Fibroblast of lung (primary cell): ENCODE measurements around the gene SLC15A1. TPM values are rescaled to one million over a fixed set of nuclear protein-coding genes. Genes with fewer than 3 reads are reported as not detected.

ENCODE experiments used
- DNase-seq, 2 donors: peaks; one replicate each; pipeline versions ENCODE4 v3.0.0 to v3.0.0-alpha.2; 2010; ENCODE audit warnings: low read depth in 2 of 2
- H2AFZ ChIP-seq: 2 replicates; pipeline ENCODE4 v1.5.1; 2012; ENCODE audit warnings: low read length, control low read depth, inconsistent platforms
- H3K27ac ChIP-seq: 2 replicates; pipeline ENCODE4 v1.5.1; 2011; ENCODE audit warnings: low read length, control low read depth; ENCODE audit not compliant: insufficient read depth
- H3K27me3 ChIP-seq: 2 replicates; pipeline ENCODE4 v1.5.1; 2011; ENCODE audit warnings: mild to moderate bottlenecking, low read length; ENCODE audit not compliant: control insufficient read depth, insufficient read depth
- H3K36me3 ChIP-seq: 2 replicates; pipeline ENCODE4 v1.5.1; 2011; ENCODE audit warnings: low read length; ENCODE audit not compliant: control insufficient read depth, insufficient read depth
- H3K4me1 ChIP-seq: 2 replicates; pipeline ENCODE4 v1.5.1; 2011; ENCODE audit warnings: low read length; ENCODE audit not compliant: control insufficient read depth, insufficient read depth; ENCODE audit errors: extremely low read depth
- H3K4me2 ChIP-seq: 2 replicates; pipeline ENCODE4 v1.5.1; 2011; ENCODE audit warnings: low read length, control low read depth; ENCODE audit not compliant: insufficient read depth; ENCODE audit errors: extremely low read depth
- H3K4me3 ChIP-seq, 4 experiments: fragments of 200-600 bp in 1 of 4; sonication (generic) in 1 of 4; replicated peaks in 1 of 4; 2 replicates each; pipeline ENCODE4 v1.5.1; 2011 to 2016; ENCODE audit warnings: low read length in 4 of 4, low read depth in 3 of 4, mild to moderate bottlenecking in 3 of 4, control low read depth in 2 of 4, inconsistent platforms in 1 of 4, mixed read lengths in 1 of 4; ENCODE audit not compliant: insufficient read depth in 1 of 4; ENCODE audit errors: control extremely low read depth in 1 of 4
- H3K79me2 ChIP-seq: 2 replicates; pipeline ENCODE4 v1.5.1; 2012; ENCODE audit warnings: mild to moderate bottlenecking, low read length, inconsistent platforms; ENCODE audit not compliant: control insufficient read depth, insufficient read depth
- H3K9ac ChIP-seq: 2 replicates; pipeline ENCODE4 v1.5.1; 2011; ENCODE audit warnings: mild to moderate bottlenecking, low read length, control low read depth; ENCODE audit not compliant: insufficient read depth
- H3K9me3 ChIP-seq: 2 replicates; pipeline ENCODE4 v1.5.1; 2012; ENCODE audit warnings: low read depth, low read length; ENCODE audit not compliant: control insufficient read depth, insufficient read depth
- H4K20me1 ChIP-seq: 2 replicates; pipeline ENCODE4 v1.5.1; 2011; ENCODE audit warnings: low read length; ENCODE audit not compliant: control insufficient read depth, insufficient read depth; ENCODE audit errors: extremely low read depth
- EZH2 ChIP-seq: IDR thresholded peaks from 2 replicates; pipeline ENCODE4 v1.5.1; 2012; ENCODE audit warnings: low read length, control low read depth, mild to moderate bottlenecking; ENCODE audit errors: missing control alignments
- polyA plus RNA-seq, 2 donors: library from polyadenylated mRNA; depleted of rRNA in 1 of 2; stranded (reverse) in 1 of 2; unstranded in 1 of 2; fragments of >200 nt; gene quantifications; 2 replicates each; pipeline ENCODE4 v1.2.1, GENCODE V29; 2011 to 2012; ENCODE audit warnings: missing spikeins in 1 of 2
- total RNA-seq: library from RNA; depleted of rRNA; stranded (reverse); fragments of >200 nt; gene quantifications from 2 replicates; pipeline ENCODE4 v1.2.1, GENCODE V29; 2014
- TF ChIP-seq, protein P1 (sequence below), 2 donors: IDR thresholded peaks in 1 of 2; conservative IDR thresholded peaks in 1 of 2; 1 replicate in 1 of 2; 2 replicates in 1 of 2; pipeline ENCODE4 v1.5.1; 2011 to 2012; ENCODE audit warnings: low read length in 2 of 2, control low read depth in 1 of 2, inconsistent platforms in 1 of 2, low read depth in 1 of 2, mild to moderate bottlenecking in 1 of 2

The SLC15A1 gene
- total and polyA plus RNA-seq, 2 donors (not counting 1 experiment from before 2014, with no cell fraction given) = not detected

DNA sequence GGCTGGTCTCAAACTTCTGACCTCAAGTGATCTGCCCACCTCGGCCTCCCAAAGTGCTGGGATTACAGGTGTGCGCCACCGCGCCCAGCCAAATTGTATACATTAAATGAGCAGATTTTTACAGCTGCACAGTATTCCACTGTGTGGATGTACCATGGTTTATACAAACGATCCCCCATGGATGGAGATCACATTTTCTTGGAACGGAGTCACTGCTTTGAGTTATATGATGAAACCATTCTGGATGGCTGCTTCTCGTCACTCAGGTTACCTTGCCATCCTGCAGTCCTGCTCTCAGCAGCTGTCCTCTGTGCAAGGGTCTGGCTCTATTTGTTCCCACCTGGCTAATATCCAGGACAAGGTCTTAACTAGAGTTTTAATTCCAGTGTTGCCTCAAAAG, 39.1 kb upstream of the SLC15A1 start:
- Histone ChIP-seq H3K9ac (no peak overlapping the region), H3K4me2 (no peak overlapping the region), H2AFZ (no peak overlapping the region), H3K27me3 (peaks cover 2% of the 10 kb centered on the region), H3K9me3 (no peaks in the 10 kb centered on the region), H3K27ac (no peak overlapping the region), H3K79me2 (no peaks in the 10 kb centered on the region), H4K20me1 (no peaks in the 10 kb centered on the region), H3K36me3 (no peaks in the 10 kb centered on the region), H3K4me1 (no peaks in the 10 kb centered on the region), H3K4me3 (no peak overlapping the region)
- DNase-seq = no peak
- TF ChIP-seq, protein P1, sequence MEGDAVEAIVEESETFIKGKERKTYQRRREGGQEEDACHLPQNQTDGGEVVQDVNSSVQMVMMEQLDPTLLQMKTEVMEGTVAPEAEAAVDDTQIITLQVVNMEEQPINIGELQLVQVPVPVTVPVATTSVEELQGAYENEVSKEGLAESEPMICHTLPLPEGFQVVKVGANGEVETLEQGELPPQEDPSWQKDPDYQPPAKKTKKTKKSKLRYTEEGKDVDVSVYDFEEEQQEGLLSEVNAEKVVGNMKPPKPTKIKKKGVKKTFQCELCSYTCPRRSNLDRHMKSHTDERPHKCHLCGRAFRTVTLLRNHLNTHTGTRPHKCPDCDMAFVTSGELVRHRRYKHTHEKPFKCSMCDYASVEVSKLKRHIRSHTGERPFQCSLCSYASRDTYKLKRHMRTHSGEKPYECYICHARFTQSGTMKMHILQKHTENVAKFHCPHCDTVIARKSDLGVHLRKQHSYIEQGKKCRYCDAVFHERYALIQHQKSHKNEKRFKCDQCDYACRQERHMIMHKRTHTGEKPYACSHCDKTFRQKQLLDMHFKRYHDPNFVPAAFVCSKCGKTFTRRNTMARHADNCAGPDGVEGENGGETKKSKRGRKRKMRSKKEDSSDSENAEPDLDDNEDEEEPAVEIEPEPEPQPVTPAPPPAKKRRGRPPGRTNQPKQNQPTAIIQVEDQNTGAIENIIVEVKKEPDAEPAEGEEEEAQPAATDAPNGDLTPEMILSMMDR (conservative IDR thresholded peaks at IDR 0.05 in 1 of 2, IDR thresholded peaks at IDR 0.05 in 1 of 2; ENCODE audit: low read depth in 1 of 2, low read length in 2 of 2) = no peak
- no peak for TF ChIP-seq EZH2

DNA sequence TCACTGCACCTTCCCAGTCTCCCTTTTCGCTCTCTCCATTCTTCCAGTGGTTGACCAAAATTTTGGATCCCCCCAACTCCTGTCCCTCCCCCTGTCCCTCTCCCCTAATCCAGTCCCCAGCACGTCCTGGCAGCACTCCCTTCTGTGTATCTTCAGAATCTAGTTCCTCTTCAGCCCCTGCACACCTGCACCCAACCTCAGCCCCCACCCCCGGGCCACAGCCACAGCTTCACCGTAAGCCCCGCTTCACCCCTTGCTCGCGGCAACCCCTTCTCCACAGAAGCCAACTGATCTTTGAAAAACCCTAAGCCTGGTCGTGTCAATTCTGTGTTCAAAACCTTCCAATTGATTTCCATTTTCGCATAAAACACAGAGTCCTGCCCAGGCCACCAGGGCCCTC, 35.5 kb upstream of the SLC15A1 start:
- Histone ChIP-seq H3K27ac (no peak overlapping the region), H2AFZ (no peak overlapping the region), H3K79me2 (no peaks in the 10 kb centered on the region), H3K4me1 (no peaks in the 10 kb centered on the region), H3K9me3 (no peaks in the 10 kb centered on the region), H3K4me3 (no peak overlapping the region), H3K27me3 (peaks cover 11% of the 10 kb centered on the region), H3K36me3 (no peaks in the 10 kb centered on the region), H4K20me1 (no peaks in the 10 kb centered on the region), H3K4me2 (no peak overlapping the region), H3K9ac (no peak overlapping the region)
- TF ChIP-seq EZH2 = no peak
- TF ChIP-seq, protein P1 (conservative IDR thresholded peaks at IDR 0.05 in 1 of 2, IDR thresholded peaks at IDR 0.05 in 1 of 2; ENCODE audit: low read depth in 1 of 2, low read length in 2 of 2) = no peak
- DNase-seq = no peak

DNA sequence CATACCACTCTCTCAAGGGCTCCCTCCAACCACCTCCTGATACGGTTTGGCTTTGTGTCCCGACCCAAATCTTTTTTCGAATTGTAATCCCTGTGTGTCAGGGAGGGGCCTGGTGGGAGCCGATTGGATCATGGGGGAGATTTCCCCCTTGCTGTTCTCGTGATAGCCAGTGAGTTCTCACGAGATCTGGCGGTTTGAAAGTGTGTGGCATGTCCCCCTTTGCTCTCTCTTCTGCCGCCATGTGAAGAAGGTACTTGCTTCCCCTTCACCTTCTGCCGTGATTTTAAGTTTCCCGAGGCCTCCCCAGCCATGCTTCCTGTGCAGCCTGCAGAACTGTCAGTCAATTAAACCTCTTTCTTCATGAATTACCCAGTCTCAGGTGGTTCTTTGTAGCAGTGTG, 34.7 kb upstream of the SLC15A1 start:
- Histone ChIP-seq H4K20me1 (no peaks in the 10 kb centered on the region), H3K27me3 (peaks cover 15% of the 10 kb centered on the region), H3K4me2 (no peak overlapping the region), H3K36me3 (no peaks in the 10 kb centered on the region), H3K27ac (no peak overlapping the region), H3K4me1 (no peaks in the 10 kb centered on the region), H3K4me3 (no peak overlapping the region), H3K9ac (no peak overlapping the region), H2AFZ (no peak overlapping the region), H3K9me3 (no peaks in the 10 kb centered on the region), H3K79me2 (no peaks in the 10 kb centered on the region)
- DNase-seq = no peak
- TF ChIP-seq EZH2 = no peak
- TF ChIP-seq, protein P1 (conservative IDR thresholded peaks at IDR 0.05 in 1 of 2, IDR thresholded peaks at IDR 0.05 in 1 of 2; ENCODE audit: low read depth in 1 of 2, low read length in 2 of 2) = no peak
